Measurements from ENCODE around the gene NKD2.

DNA sequence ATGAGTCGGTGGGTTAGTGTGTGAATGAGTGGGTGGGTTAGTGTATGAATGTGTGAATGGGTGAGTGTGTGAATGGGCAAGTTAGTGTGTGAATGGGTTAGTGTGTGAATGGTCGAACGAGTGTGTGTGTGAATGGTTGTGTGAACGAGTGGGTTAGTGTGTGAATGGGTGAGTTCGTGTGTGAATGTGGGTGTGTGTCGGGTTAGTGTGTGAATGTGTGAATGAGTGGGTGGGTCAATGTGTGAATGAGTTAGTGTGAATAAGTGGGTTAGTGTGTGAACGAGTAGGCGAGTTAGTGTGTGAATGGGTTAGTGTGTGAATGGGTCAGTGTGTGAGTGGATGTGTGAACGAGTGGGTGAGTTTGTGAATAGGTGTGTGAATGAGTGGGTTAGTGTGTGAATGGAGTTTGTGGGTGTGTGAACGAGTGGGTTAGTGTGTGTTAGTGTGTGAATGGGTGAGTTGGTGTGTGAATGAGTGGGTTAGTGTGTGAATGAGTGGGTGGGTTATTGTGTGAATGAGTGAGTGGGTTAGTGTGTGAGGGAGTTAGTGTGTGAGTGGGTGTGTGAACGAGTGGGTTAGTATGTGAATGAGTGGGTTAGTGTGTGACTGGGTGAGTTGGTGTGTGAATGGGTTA, 38.8 kb downstream of the NKD2 start:
- TF ChIP-seq AFF4 (CRISPR knock-in tag; IDR thresholded peaks at IDR 0.05; ENCODE audit: borderline replicate concordance), result no peak
- no peak for TF ChIP-seq NR1H2 (CRISPR knock-in tag; IDR thresholded peaks at IDR 0.05)
- TF ChIP-seq E2F1 (CRISPR knock-in tag; IDR thresholded peaks at IDR 0.05), result no peak
- TF ChIP-seq CREB1 (CRISPR knock-in tag; IDR thresholded peaks at IDR 0.05), result no peak
- TF ChIP-seq, protein P1, sequence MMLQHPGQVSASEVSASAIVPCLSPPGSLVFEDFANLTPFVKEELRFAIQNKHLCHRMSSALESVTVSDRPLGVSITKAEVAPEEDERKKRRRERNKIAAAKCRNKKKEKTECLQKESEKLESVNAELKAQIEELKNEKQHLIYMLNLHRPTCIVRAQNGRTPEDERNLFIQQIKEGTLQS (CRISPR knock-in tag; conservative IDR thresholded peaks at IDR 0.05), result no peak
- TF ChIP-seq, protein P2, sequence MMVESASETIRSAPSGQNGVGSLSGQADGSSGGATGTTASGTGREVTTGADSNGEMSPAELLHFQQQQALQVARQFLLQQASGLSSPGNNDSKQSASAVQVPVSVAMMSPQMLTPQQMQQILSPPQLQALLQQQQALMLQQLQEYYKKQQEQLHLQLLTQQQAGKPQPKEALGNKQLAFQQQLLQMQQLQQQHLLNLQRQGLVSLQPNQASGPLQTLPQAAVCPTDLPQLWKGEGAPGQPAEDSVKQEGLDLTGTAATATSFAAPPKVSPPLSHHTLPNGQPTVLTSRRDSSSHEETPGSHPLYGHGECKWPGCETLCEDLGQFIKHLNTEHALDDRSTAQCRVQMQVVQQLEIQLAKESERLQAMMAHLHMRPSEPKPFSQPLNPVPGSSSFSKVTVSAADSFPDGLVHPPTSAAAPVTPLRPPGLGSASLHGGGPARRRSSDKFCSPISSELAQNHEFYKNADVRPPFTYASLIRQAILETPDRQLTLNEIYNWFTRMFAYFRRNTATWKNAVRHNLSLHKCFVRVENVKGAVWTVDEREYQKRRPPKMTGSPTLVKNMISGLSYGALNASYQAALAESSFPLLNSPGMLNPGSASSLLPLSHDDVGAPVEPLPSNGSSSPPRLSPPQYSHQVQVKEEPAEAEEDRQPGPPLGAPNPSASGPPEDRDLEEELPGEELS (CRISPR knock-in tag; IDR thresholded peaks at IDR 0.05), result no peak
- TF ChIP-seq TEAD4 (CRISPR knock-in tag; IDR thresholded peaks at IDR 0.05), result no peak
- no peak for TF ChIP-seq CTCF (IDR thresholded peaks at IDR 0.05)
- TF ChIP-seq MAX (CRISPR knock-in tag; IDR thresholded peaks at IDR 0.05), result no peak
- no peak for TF ChIP-seq ZBTB43 (CRISPR knock-in tag; IDR thresholded peaks at IDR 0.05)
- no peak for TF ChIP-seq TEAD1 (CRISPR knock-in tag; IDR thresholded peaks at IDR 0.05)
- no peak for TF ChIP-seq KAT7 (CRISPR knock-in tag; IDR thresholded peaks at IDR 0.05; ENCODE audit: borderline replicate concordance)

Data from WTC11 (cell line).